CD4-positive, alpha-beta memory T cell (primary cell): ENCODE measurements around the gene COQ7. TPM values are rescaled to one million over a fixed set of nuclear protein-coding genes. Genes with fewer than 3 reads are reported as not detected.

Experiments
- polyA plus RNA-seq, 2 donors: library from polyadenylated mRNA; unstranded; fragments of 300-500 nt; fragmentation: Illumina TruSeq; gene quantifications; one replicate each; pipeline ENCODE4 v1.2.3, GENCODE V29; 2021
- total RNA-seq, 2 experiments: library from RNA; stranded (reverse); gene quantifications; one replicate each; pipeline ENCODE4 v1.2.3, GENCODE V29; 2021

Gene COQ7
- total and polyA plus RNA-seq, 4 experiments from 2014 or later, result 12.8 to 19.2 (median 17.0) TPM

Other genes starting within 250 kb of the COQ7 start
- gene SMG1, start 141.2 kb upstream of the COQ7 start, total RNA-seq, result 100 to 1,000 TPM; 170 to 177 TPM
- gene SMG1, start 141.2 kb upstream of the COQ7 start, polyA plus RNA-seq, result 10 to 100 TPM in 1 of 2 donors, 1 to 10 TPM in 1; 5.4 to 19.0 TPM
- not detected for gene TMC7, start 83.7 kb upstream of the COQ7 start, total RNA-seq
- not detected for gene TMC7, start 83.7 kb upstream of the COQ7 start, polyA plus RNA-seq
- gene ITPRIPL2, start 46.4 kb downstream of the COQ7 start, total RNA-seq, result 1 to 10 TPM; 1.4 to 2.2 TPM
- gene ITPRIPL2, start 46.4 kb downstream of the COQ7 start, polyA plus RNA-seq, result under 1 TPM; 0.34 to 0.47 TPM
- not detected for gene SYT17, start 100.6 kb downstream of the COQ7 start, total RNA-seq
- gene SYT17, start 100.6 kb downstream of the COQ7 start, polyA plus RNA-seq, result not detected
- not detected for gene CLEC19A, start 218.1 kb downstream of the COQ7 start, total RNA-seq
- not detected for gene CLEC19A, start 218.1 kb downstream of the COQ7 start, polyA plus RNA-seq